Measurements from ENCODE around the gene MSANTD2.
"Not testable (repeated sequence)": the region's sequence is repeated elsewhere in the genome, so short reads cannot be mapped to it uniquely, and the experiment has no call there.

MSANTD2 gene

DNA sequence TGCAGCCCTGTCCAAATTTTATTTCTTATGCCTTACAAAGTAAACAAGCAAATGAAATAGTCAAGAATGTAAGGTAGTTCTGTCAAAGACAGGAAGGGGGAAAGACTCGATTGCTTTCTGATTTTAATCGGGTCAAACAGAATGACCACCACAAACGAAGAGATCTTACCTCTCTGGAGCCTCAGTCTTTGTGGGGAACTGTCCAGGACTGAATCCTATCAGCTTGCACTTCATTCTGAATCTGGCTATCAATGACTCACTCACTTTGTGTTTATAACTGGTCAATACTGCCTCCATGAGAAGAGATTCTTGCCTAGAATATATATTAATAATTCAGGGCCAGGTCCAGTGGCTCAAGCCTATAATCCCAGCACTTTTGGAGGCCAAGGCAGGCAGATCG lies 17.2 kb downstream of the MSANTD2 start:
- Histone ChIP-seq H3K27ac (ENCODE audit: low read depth in 2 of 2, low read length in 2 of 2) (no peak overlapping the region), H3K4me1 (ENCODE audit: control insufficient read depth in 2 of 2, insufficient read depth in 2 of 2, low read length in 2 of 2) (no peaks in the 10 kb centered on the region), H3K36me3 (ENCODE audit: control insufficient read depth in 2 of 2, insufficient read depth in 2 of 2, low read length in 2 of 2) (no peaks in the 10 kb centered on the region), H3K27me3 (ENCODE audit: control insufficient read depth in 2 of 2, insufficient read depth in 2 of 2, low read length in 2 of 2) (no peaks in the 10 kb centered on the region), H3K9ac (ENCODE audit: low read depth in 1 of 2, low read length in 2 of 2) (no peak overlapping the region), H3K4me3 (ENCODE audit: low read length in 2 of 2) (no peak overlapping the region), H3K9me3 (ENCODE audit: control insufficient read depth in 2 of 2, low read length in 2 of 2) (no peaks in the 10 kb centered on the region)

DNA sequence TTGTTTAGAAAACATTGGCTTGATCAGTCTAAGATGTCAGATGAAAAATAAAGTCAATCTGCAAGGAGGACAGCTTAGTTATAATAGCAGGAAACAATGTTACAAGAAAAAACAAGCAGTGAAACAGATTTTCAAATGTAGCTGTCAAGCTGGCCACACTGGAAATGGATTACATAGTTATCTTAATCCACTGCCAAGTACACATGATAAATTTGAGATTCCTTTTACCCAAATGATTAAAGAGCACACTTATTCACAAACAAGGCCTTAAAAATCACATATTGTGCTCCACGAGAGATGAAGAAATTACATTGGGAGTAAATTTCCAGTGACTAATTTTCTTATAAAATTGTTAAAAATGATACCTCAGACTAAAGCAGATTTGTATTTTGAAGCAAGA lies 20.6 kb downstream of the MSANTD2 start:
- H3K27ac ChIP-seq (ENCODE audit: low read depth in 2 of 2, low read length in 2 of 2) = no peak overlapping the region
- no peaks in the 10 kb centered on the region for H3K4me1 ChIP-seq (ENCODE audit: control insufficient read depth in 2 of 2, insufficient read depth in 2 of 2, low read length in 2 of 2)
- H3K36me3 ChIP-seq (ENCODE audit: control insufficient read depth in 2 of 2, insufficient read depth in 2 of 2, low read length in 2 of 2) = no peaks in the 10 kb centered on the region
- H3K27me3 ChIP-seq (ENCODE audit: control insufficient read depth in 2 of 2, insufficient read depth in 2 of 2, low read length in 2 of 2) = no peaks in the 10 kb centered on the region
- H3K9ac ChIP-seq (ENCODE audit: low read depth in 1 of 2, low read length in 2 of 2) = no peak overlapping the region
- no peak overlapping the region for H3K4me3 ChIP-seq (ENCODE audit: low read length in 2 of 2)
- H3K9me3 ChIP-seq (ENCODE audit: control insufficient read depth in 2 of 2, low read length in 2 of 2) = no peaks in the 10 kb centered on the region

DNA sequence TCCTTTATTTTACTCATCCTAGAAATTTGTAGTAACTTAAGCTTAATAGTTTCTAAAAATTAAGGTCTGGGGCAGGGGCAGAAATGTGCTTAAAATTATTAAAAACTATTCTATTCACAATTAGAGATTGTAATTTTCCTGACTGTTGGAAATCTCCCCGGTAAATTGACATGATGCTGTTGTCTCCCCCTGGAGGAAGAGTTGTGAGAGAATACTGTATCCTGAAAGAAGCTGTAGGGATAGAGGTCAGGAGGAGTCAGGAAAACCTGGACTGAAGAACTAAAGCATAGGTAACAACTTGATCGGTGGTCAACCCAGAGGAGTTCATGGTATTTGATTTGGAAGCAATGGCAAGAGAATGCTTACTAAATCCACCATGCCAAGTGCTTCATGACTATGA lies 21.9 kb downstream of the MSANTD2 start:
- Histone ChIP-seq H3K9ac (ENCODE audit: low read depth in 1 of 2, low read length in 2 of 2) (no peak overlapping the region), H3K27me3 (ENCODE audit: control insufficient read depth in 2 of 2, insufficient read depth in 2 of 2, low read length in 2 of 2) (no peaks in the 10 kb centered on the region), H3K36me3 (ENCODE audit: control insufficient read depth in 2 of 2, insufficient read depth in 2 of 2, low read length in 2 of 2) (no peaks in the 10 kb centered on the region), H3K9me3 (ENCODE audit: control insufficient read depth in 2 of 2, low read length in 2 of 2) (no peaks in the 10 kb centered on the region), H3K27ac (ENCODE audit: low read depth in 2 of 2, low read length in 2 of 2) (no peak overlapping the region), H3K4me3 (ENCODE audit: low read length in 2 of 2) (no peak overlapping the region), H3K4me1 (ENCODE audit: control insufficient read depth in 2 of 2, insufficient read depth in 2 of 2, low read length in 2 of 2) (no peaks in the 10 kb centered on the region)

DNA sequence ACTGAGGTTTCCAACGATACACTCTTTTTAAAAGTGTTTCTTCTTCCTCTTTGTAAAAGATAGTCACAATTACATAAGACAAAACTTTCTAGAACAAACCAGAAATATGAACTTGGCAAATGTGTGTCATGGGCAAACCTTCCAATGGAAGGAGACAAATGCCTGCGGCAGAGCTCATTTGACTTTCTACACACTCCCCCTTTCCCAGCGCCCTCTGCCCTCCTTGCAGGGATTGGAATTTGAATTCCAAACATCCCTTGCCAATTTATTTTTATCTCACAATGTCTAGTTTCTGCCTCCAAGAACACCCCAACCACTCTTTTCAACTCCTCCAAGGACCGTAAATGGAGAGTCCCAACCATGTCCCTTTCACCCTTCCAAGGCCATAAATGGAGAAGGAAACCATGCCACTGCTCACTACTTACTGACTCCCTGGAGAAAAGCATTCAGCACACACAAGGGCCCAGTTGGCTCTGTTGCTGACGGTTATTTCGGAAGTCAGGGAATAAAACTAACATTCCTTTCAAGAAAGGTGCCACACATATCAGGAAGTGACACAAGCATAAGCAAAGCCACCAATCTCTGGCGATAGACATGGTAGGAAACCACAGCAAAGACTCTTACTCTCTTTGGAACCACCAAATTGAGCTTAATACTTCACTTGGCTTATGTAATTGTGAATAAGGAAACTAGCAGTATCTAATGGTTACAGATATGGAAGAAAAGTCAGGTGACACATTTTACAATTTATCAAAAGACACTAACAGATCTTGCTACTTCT lies 23.2 kb downstream of the MSANTD2 start:
- Histone ChIP-seq H3K27ac (ENCODE audit: low read depth in 2 of 2, low read length in 2 of 2) (no peak overlapping the region), H3K4me1 (ENCODE audit: control insufficient read depth in 2 of 2, insufficient read depth in 2 of 2, low read length in 2 of 2) (no peaks in the 10 kb centered on the region), H3K27me3 (ENCODE audit: control insufficient read depth in 2 of 2, insufficient read depth in 2 of 2, low read length in 2 of 2) (no peaks in the 10 kb centered on the region), H3K36me3 (ENCODE audit: control insufficient read depth in 2 of 2, insufficient read depth in 2 of 2, low read length in 2 of 2) (no peaks in the 10 kb centered on the region), H3K9me3 (ENCODE audit: control insufficient read depth in 2 of 2, low read length in 2 of 2) (no peaks in the 10 kb centered on the region), H3K9ac (ENCODE audit: low read depth in 1 of 2, low read length in 2 of 2) (no peak overlapping the region), H3K4me3 (ENCODE audit: low read length in 2 of 2) (no peak overlapping the region)

DNA sequence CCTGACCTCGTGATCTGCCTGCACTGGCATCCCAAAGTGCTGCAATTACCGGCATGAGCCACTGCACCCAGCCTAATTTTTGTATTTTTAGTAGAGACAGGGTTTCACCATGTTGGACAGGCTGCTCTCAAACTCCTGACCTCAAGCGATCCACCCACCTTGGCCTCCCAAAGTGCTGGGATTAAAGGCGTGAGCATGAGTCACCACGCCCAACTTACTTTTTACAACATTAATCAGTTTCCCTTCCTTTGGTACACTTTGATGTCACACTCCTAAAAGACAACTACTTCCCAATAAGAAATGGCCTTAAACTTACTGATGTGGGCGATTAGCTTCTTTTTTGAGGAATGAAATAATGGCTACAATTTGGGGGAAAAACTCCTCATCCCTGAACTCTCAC lies 29.2 kb downstream of the MSANTD2 start:
- not testable (repeated sequence) for H3K36me3 ChIP-seq (ENCODE audit: control insufficient read depth in 2 of 2, insufficient read depth in 2 of 2, low read length in 2 of 2); H3K27me3 ChIP-seq (ENCODE audit: control insufficient read depth in 2 of 2, insufficient read depth in 2 of 2, low read length in 2 of 2); H3K4me1 ChIP-seq (ENCODE audit: control insufficient read depth in 2 of 2, insufficient read depth in 2 of 2, low read length in 2 of 2); H3K9ac ChIP-seq (ENCODE audit: low read depth in 1 of 2, low read length in 2 of 2); H3K9me3 ChIP-seq (ENCODE audit: control insufficient read depth in 2 of 2, low read length in 2 of 2); H3K4me3 ChIP-seq (ENCODE audit: low read length in 2 of 2); H3K27ac ChIP-seq (ENCODE audit: low read depth in 2 of 2, low read length in 2 of 2)

DNA sequence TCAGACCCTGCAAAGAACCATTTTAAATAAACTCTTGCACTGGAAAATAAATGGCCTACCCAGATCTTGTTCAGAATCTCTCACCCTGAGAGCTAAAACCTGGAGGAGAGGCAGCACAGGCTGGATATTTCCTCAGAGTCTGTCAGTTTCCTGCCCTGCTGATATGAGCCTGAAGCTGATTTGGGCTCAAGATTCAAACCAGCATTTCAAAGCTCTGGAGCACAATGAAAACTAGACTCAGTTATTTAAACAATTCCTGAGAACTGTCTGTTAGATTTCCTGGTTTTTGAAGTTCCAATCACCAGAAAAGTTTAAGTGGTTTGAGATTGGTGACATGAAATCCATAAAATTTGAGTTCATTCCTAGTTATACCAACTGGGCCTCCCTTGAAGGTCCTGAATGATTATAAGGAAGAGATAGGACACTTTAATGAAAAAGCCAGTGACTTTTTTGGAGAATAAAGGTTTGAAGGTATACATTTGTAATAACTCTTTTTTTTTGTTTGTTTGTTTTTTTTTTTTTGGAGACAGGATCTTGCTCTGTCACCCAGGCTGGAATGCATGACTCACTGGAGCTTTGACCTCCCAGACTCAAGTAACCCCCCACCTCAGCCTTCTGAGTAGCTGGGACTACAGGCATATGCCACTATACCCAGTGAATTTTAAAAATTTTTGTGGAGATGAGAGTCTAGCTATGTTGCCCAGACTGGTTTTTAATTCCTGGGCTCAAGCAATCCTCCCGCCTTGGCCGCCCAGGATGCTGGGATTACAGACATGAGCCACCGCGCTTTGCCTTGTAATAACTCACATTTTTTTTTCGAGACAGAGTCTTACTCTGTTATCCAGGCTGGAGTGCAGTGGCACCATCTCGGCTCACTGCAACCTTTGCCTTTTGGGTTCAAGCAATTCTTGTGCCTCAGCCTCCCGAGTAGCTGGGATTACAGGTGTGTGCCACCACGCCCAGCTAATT lies 30.1 kb downstream of the MSANTD2 start:
- H3K36me3 ChIP-seq (ENCODE audit: control insufficient read depth in 2 of 2, insufficient read depth in 2 of 2, low read length in 2 of 2) = peaks cover 2 to 8% of the 10 kb centered on the region in 2 donors
- no peaks in the 10 kb centered on the region for H3K27me3 ChIP-seq (ENCODE audit: control insufficient read depth in 2 of 2, insufficient read depth in 2 of 2, low read length in 2 of 2)
- H3K9me3 ChIP-seq (ENCODE audit: control insufficient read depth in 2 of 2, low read length in 2 of 2) = no peaks in the 10 kb centered on the region
- H3K27ac ChIP-seq (ENCODE audit: low read depth in 2 of 2, low read length in 2 of 2) = no peak overlapping the region
- no peaks in the 10 kb centered on the region for H3K4me1 ChIP-seq (ENCODE audit: control insufficient read depth in 2 of 2, insufficient read depth in 2 of 2, low read length in 2 of 2)
- H3K9ac ChIP-seq (ENCODE audit: low read depth in 1 of 2, low read length in 2 of 2) = no peak overlapping the region
- H3K4me3 ChIP-seq (ENCODE audit: low read length in 2 of 2) = no peak overlapping the region

DNA sequence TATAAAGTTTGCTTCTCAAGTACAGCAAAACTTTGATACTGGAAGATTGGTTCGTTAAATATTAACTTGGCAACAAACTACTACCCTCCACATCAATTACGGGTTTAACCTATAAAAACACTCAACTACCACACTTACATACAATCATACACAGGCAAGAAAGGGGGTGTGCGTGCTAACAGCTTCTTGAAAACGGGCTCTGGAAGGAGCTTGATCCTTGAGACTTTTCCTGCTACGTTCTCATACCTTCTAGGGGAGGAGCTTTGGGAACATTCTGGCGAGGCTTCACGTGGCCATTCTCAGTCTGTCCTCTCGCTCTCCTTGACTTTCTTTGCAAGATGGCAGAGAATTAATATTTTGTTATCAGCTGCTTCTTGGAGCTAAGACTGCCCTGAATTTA lies 31.3 kb downstream of the MSANTD2 start:
- peak overlapping the region; percentile 38 to 66 for H3K27ac ChIP-seq (ENCODE audit: low read depth in 2 of 2, low read length in 2 of 2)
- peaks cover 3 to 12% of the 10 kb centered on the region in 2 donors for H3K36me3 ChIP-seq (ENCODE audit: control insufficient read depth in 2 of 2, insufficient read depth in 2 of 2, low read length in 2 of 2)
- peaks cover 0 to 4% of the 10 kb centered on the region in 2 donors for H3K4me1 ChIP-seq (ENCODE audit: control insufficient read depth in 2 of 2, insufficient read depth in 2 of 2, low read length in 2 of 2)
- no peak overlapping the region for H3K4me3 ChIP-seq (ENCODE audit: low read length in 2 of 2)
- no peak overlapping the region for H3K9ac ChIP-seq (ENCODE audit: low read depth in 1 of 2, low read length in 2 of 2)
- no peaks in the 10 kb centered on the region for H3K27me3 ChIP-seq (ENCODE audit: control insufficient read depth in 2 of 2, insufficient read depth in 2 of 2, low read length in 2 of 2)
- H3K9me3 ChIP-seq (ENCODE audit: control insufficient read depth in 2 of 2, low read length in 2 of 2) = no peaks in the 10 kb centered on the region

DNA sequence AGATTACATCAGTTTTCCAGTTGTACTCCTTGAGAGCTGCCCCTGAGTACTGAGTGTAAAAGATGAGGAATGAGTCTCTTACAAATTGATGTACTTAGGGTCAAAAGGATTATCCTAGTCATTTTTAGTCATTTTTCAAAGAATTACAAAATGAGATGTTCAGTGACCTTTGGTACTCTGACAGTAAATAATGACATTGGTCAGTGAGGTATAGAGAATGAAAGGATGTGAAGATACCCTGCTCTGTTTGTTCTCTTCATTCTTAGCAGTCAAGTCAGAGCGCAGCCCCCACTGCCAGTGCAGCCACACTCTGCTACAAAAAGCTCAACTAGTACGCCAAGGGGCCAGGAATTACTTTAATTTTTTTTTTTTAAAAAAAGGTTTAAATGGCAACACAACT lies 34.0 kb downstream of the MSANTD2 start:
- Histone ChIP-seq H3K36me3 (ENCODE audit: control insufficient read depth in 2 of 2, insufficient read depth in 2 of 2, low read length in 2 of 2) (peaks cover 4 to 8% of the 10 kb centered on the region in 2 donors), H3K4me3 (ENCODE audit: low read length in 2 of 2) (no peak overlapping the region), H3K9me3 (ENCODE audit: control insufficient read depth in 2 of 2, low read length in 2 of 2) (no peaks in the 10 kb centered on the region), H3K27ac (ENCODE audit: low read depth in 2 of 2, low read length in 2 of 2) (no peak overlapping the region), H3K9ac (ENCODE audit: low read depth in 1 of 2, low read length in 2 of 2) (no peak overlapping the region), H3K4me1 (ENCODE audit: control insufficient read depth in 2 of 2, insufficient read depth in 2 of 2, low read length in 2 of 2) (peaks cover 10 to 15% of the 10 kb centered on the region in 2 donors), H3K27me3 (ENCODE audit: control insufficient read depth in 2 of 2, insufficient read depth in 2 of 2, low read length in 2 of 2) (peaks cover 0 to 4% of the 10 kb centered on the region in 2 donors)

DNA sequence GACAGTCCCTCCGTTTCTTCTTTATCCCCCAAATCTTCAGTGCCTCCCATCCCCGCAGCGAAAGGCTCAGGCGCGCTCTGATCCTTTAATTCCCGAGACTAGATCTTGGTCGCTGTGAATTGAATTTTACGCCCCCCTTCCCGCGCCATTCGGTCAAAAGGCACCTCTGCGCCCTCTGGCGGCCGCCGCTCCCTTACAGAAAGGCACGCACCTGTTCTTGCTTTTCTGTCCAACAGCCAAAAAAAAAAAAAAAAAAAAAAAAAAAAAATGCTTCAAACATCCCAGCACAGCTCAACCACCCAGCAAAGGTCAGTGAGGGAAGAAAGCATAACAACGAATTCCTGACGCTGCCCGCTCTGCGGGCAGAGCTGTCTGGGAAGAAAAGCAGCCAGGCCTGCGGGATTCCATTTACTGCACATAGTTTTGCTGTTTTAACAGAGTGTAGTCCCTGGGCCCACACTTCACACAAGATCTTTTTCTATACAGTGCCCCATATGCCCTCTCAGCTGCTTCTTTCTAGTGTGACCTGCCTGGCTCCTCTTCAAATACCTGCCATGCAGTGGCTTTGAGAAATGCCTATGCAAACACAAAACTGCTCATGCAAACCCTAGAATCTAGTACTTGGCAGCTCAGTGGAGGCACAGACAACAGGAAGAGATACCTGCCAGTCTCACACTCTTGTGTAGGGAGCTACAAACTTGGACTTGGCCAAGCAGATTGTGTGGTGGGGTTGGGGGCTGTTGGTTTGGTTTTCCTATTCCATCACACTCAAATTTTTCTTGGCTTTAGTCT lies 36.9 kb downstream of the MSANTD2 start:
- peak overlapping the region; percentile 81 to 82 for H3K27ac ChIP-seq (ENCODE audit: low read depth in 2 of 2, low read length in 2 of 2)
- H3K27me3 ChIP-seq (ENCODE audit: control insufficient read depth in 2 of 2, insufficient read depth in 2 of 2, low read length in 2 of 2) = peaks cover 0 to 13% of the 10 kb centered on the region in 2 donors
- peak overlapping the region; percentile 85 to 86 for H3K4me3 ChIP-seq (ENCODE audit: low read length in 2 of 2)
- H3K9ac ChIP-seq (ENCODE audit: low read depth in 1 of 2, low read length in 2 of 2) = peak overlapping the region; percentile 74 to 80
- H3K9me3 ChIP-seq (ENCODE audit: control insufficient read depth in 2 of 2, low read length in 2 of 2) = no peaks in the 10 kb centered on the region
- H3K4me1 ChIP-seq (ENCODE audit: control insufficient read depth in 2 of 2, insufficient read depth in 2 of 2, low read length in 2 of 2) = peaks cover 22 to 25% of the 10 kb centered on the region in 2 donors
- peaks cover 4 to 8% of the 10 kb centered on the region in 2 donors for H3K36me3 ChIP-seq (ENCODE audit: control insufficient read depth in 2 of 2, insufficient read depth in 2 of 2, low read length in 2 of 2)

All from mucosa of rectum (tissue), 2 donors.